ENCODE measurements around the gene USP47.

DNA sequence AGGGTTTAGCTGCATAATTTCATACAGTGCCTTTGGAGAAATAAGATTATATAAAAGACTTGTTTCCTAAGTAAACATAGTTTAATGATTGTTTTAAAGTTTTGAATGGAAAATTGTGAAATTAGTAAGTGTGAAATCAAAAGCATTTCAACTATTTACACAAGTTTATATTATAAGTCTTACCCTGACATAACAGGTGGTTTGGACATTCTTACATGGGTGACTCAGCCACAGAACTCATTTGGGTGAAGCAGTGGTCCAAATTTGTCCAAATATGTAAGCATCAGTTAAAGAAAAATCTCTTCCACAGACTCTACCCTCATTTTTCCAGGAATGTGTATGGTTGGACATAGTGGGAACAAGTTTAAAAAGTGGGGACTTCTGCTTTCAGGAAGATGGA lies 68.0 kb downstream of the USP47 start:
- no peak for TF ChIP-seq CEBPB (IDR thresholded peaks at IDR 0.05; ENCODE audit: low read depth, low read length)
- no peak for TF ChIP-seq YY1 (IDR thresholded peaks at IDR 0.05; ENCODE audit: low read depth, low read length)
- TF ChIP-seq HDAC2 (IDR thresholded peaks at IDR 0.05; ENCODE audit: borderline replicate concordance in 1 of 2, low read depth in 2 of 2, low read length in 2 of 2) = no peak
- TF ChIP-seq EZH2 (IDR thresholded peaks at IDR 0.05; ENCODE audit: low read depth, low read length, severe bottlenecking) = no peak
- TF ChIP-seq, protein P1, sequence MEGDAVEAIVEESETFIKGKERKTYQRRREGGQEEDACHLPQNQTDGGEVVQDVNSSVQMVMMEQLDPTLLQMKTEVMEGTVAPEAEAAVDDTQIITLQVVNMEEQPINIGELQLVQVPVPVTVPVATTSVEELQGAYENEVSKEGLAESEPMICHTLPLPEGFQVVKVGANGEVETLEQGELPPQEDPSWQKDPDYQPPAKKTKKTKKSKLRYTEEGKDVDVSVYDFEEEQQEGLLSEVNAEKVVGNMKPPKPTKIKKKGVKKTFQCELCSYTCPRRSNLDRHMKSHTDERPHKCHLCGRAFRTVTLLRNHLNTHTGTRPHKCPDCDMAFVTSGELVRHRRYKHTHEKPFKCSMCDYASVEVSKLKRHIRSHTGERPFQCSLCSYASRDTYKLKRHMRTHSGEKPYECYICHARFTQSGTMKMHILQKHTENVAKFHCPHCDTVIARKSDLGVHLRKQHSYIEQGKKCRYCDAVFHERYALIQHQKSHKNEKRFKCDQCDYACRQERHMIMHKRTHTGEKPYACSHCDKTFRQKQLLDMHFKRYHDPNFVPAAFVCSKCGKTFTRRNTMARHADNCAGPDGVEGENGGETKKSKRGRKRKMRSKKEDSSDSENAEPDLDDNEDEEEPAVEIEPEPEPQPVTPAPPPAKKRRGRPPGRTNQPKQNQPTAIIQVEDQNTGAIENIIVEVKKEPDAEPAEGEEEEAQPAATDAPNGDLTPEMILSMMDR (IDR thresholded peaks at IDR 0.05; ENCODE audit: control extremely low read depth in 1 of 3, insufficient read depth in 1 of 3, low read depth in 1 of 3, low read length in 3 of 3) = no peak
- no peak for TF ChIP-seq POLR2A (IDR thresholded peaks at IDR 0.05; ENCODE audit: control extremely low read depth in 1 of 2, low read depth in 2 of 2, low read length in 2 of 2)
- TF ChIP-seq ZNF274 (IDR thresholded peaks at IDR 0.05; ENCODE audit: borderline replicate concordance, extremely low read depth, low read length) = no peak
- TF ChIP-seq, protein P2, sequence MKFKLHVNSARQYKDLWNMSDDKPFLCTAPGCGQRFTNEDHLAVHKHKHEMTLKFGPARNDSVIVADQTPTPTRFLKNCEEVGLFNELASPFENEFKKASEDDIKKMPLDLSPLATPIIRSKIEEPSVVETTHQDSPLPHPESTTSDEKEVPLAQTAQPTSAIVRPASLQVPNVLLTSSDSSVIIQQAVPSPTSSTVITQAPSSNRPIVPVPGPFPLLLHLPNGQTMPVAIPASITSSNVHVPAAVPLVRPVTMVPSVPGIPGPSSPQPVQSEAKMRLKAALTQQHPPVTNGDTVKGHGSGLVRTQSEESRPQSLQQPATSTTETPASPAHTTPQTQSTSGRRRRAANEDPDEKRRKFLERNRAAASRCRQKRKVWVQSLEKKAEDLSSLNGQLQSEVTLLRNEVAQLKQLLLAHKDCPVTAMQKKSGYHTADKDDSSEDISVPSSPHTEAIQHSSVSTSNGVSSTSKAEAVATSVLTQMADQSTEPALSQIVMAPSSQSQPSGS (IDR thresholded peaks at IDR 0.05; ENCODE audit: low read length) = no peak
- TF ChIP-seq CREB1 (IDR thresholded peaks at IDR 0.05) = no peak
- no peak for TF ChIP-seq POLR2AphosphoS5 (IDR thresholded peaks at IDR 0.05; ENCODE audit: low read depth, low read length)
- TF ChIP-seq TCF12 (IDR thresholded peaks at IDR 0.05; ENCODE audit: low read depth, low read length) = no peak
- TF ChIP-seq TAF1 (IDR thresholded peaks at IDR 0.05; ENCODE audit: low read depth, low read length) = no peak
- no peak for TF ChIP-seq CHD2 (IDR thresholded peaks at IDR 0.05; ENCODE audit: low read length)
